GM18519 (cell line): ENCODE results near the gene NOLC1.

ENCODE experiments used
- ATAC-seq: cut with Tn5 transposase; IDR thresholded peaks from one replicate; pipeline ENCODE4 v1.9.1; 2021; ENCODE audit warnings: mild to moderate bottlenecking, moderate library complexity; ENCODE audit not compliant: unreplicated experiment, low FRiP score

NOLC1 gene

DNA sequence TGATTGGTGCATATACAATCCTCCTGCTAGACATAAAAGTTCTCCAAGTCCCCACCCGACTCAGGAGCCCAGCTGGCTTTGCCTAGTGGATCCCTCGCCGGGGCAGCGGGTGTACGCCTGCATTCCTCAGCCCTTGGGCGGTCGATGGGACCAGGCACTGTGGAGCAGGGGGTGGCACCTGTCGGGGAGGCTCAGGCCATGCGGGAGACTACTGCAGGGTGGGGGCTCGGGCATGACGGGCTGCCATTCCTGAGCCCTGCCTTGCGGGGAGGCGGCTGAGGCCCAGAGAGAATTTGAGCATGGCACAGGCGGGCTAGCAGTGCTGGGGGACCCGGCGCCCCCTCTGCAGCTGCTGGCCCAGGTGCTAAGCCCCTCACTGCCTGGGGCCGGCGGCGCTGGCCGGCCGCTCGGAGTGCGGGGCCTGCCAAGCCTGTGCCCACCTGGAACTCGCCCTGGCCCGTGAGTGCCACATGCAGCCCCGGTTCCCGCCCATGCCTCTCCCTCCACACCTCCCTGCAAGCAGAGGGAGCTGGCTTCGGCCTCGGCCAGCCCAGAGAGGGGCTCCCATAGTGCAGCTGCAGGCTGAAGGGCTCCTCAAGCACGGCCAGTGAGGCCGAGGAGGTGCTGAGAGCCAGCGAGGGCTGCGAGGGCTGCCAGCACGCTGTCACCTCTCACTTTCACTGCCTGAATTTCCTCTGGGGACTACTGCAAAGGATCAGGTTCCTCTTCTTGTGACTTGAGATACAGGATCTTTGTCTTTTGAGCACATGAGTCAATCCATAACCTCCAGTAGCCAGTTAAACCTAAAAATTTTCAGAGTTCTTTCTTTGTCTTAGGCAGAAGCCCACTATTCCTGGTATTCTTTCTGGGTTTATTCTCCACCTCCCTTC, 48.8 kb downstream of the NOLC1 start:
- ATAC-seq = no peak

DNA sequence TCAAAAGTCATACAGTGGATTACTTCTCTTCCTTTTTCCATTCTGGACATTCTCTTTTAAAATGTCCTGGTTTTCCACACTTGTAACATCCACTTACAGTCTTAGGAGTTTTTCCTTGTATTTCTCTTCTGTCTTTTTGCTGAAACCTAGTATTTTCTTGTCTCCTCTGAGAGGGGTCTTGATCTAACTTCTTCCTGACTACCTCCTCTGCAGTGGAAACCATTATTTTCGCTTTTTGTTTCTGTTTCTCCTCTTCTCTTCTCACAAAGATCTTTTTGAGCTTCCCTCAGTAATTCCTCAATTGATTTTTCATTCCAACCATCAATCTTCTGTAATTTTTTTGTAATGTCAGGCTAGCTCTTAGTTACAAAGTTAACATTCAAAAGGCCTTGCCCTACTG, 50.2 kb downstream of the NOLC1 start:
- no peak for ATAC-seq

DNA sequence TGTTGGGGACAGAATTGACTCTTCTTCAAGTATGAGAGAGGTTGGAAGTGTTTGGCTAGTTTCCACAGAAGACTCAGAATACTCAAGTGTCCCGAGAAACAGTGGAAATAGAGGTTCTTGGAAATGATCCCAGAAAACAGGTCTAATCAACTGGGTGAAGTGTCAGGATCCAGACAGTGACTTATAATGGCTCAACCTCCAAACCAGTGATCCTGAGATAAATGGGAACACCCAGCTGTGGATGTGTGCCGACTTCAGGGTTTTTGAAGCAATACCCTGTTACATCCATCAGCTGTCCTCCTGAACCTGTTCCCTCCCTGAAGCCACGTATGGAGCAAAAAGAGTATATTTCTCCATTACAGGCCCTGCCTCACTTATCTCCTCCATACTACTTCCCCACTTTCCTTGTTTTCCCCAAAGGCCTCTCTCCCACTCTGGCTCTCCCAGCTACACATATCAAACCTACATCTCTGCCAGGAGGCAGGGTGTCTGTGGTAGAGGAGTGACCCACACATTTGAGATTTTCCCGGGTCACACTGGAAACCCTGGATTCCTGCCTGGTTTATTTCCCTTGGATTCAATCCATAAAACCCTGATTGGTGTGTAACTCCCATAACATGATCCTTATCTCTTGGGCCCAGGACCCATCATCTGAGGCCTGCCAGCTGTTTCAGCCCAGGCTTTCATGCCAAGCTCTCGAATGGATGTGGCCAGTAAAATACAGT, 56.3 kb downstream of the NOLC1 start:
- ATAC-seq = no peak

DNA sequence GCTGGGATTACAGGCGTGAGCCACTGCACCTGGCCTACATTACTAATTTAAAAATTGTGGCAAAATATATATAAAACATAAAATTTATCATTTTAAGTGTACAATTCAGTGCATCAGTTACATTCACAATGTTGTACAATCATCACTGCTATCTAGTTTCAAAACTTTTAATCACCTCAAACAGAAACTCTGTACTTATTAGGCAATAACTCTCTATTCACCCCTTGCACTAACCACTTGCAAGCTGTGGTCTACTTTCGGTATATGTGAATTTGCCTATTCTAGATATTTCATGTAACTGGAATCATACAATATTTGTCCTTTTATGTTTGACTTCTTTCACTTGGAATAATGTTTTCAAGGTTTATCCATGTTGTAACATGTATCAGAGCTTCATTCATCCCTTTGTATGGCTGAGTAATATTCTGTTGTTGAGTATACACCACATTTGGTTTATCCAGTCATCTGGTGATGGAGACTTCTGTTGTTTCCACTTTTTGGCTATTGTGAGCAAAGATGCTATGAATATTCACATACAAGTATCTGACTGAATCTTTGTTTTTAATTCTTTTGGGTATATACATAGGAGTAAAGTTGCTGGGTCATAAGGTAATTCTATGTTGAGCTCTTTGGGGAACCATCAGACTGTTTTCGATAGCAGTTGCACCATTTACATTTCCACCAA, 59.6 kb downstream of the NOLC1 start:
- no peak for ATAC-seq
